ENCODE data around the gene IDH3A. TPM values are rescaled to one million over a fixed set of nuclear protein-coding genes. Genes with fewer than 3 reads are reported as not detected.

Gene IDH3A
- total RNA-seq, 1 experiment from 2014 or later: 40.2 TPM

DNA sequence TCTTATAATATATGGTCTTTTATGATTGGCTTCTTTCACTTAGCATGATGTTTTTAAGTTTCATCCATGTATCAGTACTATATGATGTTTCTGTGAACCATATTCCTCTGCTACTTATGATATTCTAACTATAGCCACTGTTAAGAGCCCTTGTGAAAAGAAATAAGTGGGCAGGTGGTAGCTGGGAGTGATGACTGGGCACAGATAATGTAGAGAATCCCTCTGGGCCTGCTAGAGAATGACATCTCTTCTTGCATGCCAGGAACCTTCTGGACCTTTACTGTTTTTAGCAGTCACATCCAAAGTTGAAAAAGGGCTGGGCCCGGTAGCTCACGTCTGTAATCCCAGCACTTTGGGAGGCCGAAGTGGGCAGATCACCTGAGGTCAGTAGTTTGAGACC is 10.2 kb downstream of the IDH3A start:
- Histone ChIP-seq H3K4me2 (ENCODE audit: insufficient read depth, insufficient read length, low read length) (no peak overlapping the region), H4K20me1 (ENCODE audit: control insufficient read depth, insufficient read depth, insufficient read length) (no peaks in the 10 kb centered on the region), H2BK15ac (ENCODE audit: low read depth, low read length) (no peak overlapping the region), H2BK5ac (ENCODE audit: insufficient read length, low read length) (no peak overlapping the region), H3T11ph (ENCODE audit: low read length) (no peak overlapping the region), H3K23ac (ENCODE audit: insufficient read length, low read depth, low read length) (no peak overlapping the region), H2AFZ (ENCODE audit: low read length) (no peak overlapping the region), H3K23me2 (ENCODE audit: insufficient read length, low read depth, low read length, poor library complexity, severe bottlenecking) (no peaks in the 10 kb centered on the region), H3K79me2 (ENCODE audit: insufficient read depth, low read length) (no peaks in the 10 kb centered on the region), H3K27ac (ENCODE audit: insufficient read length, low read depth, low read length) (no peak overlapping the region), H2AK5ac (ENCODE audit: insufficient read length, low read length) (no peak overlapping the region), H3K4me1 (ENCODE audit: insufficient read depth, low read length) (no peaks in the 10 kb centered on the region), H3K4ac (ENCODE audit: low read depth, low read length) (no peak overlapping the region), H3K18ac (ENCODE audit: insufficient read length, low read depth, low read length) (no peak overlapping the region), H3K56ac (ENCODE audit: insufficient read length, low read depth, low read length) (no peak overlapping the region), H3K27me3 (ENCODE audit: insufficient read depth, low read length) (no peaks in the 10 kb centered on the region), H3K9me3 (ENCODE audit: control insufficient read depth, low read depth, low read length) (no peaks in the 10 kb centered on the region), H3K9ac (ENCODE audit: extremely low read depth, insufficient read length, low read length) (no peak overlapping the region), H2BK20ac (ENCODE audit: low read depth, low read length, poor library complexity, severe bottlenecking) (no peak overlapping the region), H4K8ac (replicated peaks; ENCODE audit: insufficient read length, low read depth, low read length) (no peak overlapping the region), H2BK120ac (ENCODE audit: low read depth, low read length, poor library complexity, severe bottlenecking) (no peak overlapping the region), H4K91ac (ENCODE audit: insufficient read length, low read depth, low read length) (no peak overlapping the region), H3K79me1 (ENCODE audit: insufficient read depth, low read depth, low read length, poor library complexity, severe bottlenecking) (no peaks in the 10 kb centered on the region), H4K5ac (ENCODE audit: insufficient read length, low read depth, low read length) (no peak overlapping the region), H3K14ac (ENCODE audit: insufficient read depth, low read length) (no peak overlapping the region), H2BK12ac (ENCODE audit: insufficient read length, low read depth, low read length) (no peak overlapping the region)
- Mint-ChIP-seq H3K27me3 (ENCODE audit: low read depth) (no peaks in the 10 kb centered on the region), H3K4me3 (no peak overlapping the region), H3K4me1 (peaks cover 26 to 30% of the 10 kb centered on the region in 2 experiments), H3K27ac (no peak overlapping the region), H3K9me3 (no peaks in the 10 kb centered on the region), H3K36me3 (ENCODE audit: insufficient read depth in 1 of 3, low read depth in 3 of 3) (peaks cover 0 to 34% (median 13%) of the 10 kb centered on the region in 3 experiments; a peak in 4 of 7 replicates)
- no peak for DNase-seq
- WGBS (ENCODE audit: extremely low coverage, insufficient read length, low lambda C conversion rate): no CpG with 5 or more reads among the region's 3 CpGs
- TF ChIP-seq, protein P1, sequence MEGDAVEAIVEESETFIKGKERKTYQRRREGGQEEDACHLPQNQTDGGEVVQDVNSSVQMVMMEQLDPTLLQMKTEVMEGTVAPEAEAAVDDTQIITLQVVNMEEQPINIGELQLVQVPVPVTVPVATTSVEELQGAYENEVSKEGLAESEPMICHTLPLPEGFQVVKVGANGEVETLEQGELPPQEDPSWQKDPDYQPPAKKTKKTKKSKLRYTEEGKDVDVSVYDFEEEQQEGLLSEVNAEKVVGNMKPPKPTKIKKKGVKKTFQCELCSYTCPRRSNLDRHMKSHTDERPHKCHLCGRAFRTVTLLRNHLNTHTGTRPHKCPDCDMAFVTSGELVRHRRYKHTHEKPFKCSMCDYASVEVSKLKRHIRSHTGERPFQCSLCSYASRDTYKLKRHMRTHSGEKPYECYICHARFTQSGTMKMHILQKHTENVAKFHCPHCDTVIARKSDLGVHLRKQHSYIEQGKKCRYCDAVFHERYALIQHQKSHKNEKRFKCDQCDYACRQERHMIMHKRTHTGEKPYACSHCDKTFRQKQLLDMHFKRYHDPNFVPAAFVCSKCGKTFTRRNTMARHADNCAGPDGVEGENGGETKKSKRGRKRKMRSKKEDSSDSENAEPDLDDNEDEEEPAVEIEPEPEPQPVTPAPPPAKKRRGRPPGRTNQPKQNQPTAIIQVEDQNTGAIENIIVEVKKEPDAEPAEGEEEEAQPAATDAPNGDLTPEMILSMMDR (conservative IDR thresholded peaks at IDR 0.05): no peak
